ENCODE results near the gene USF1.
"Not testable (repeated sequence)": the region's sequence is repeated elsewhere in the genome, so short reads cannot be mapped to it uniquely, and the experiment has no call there.

USF1 gene

DNA sequence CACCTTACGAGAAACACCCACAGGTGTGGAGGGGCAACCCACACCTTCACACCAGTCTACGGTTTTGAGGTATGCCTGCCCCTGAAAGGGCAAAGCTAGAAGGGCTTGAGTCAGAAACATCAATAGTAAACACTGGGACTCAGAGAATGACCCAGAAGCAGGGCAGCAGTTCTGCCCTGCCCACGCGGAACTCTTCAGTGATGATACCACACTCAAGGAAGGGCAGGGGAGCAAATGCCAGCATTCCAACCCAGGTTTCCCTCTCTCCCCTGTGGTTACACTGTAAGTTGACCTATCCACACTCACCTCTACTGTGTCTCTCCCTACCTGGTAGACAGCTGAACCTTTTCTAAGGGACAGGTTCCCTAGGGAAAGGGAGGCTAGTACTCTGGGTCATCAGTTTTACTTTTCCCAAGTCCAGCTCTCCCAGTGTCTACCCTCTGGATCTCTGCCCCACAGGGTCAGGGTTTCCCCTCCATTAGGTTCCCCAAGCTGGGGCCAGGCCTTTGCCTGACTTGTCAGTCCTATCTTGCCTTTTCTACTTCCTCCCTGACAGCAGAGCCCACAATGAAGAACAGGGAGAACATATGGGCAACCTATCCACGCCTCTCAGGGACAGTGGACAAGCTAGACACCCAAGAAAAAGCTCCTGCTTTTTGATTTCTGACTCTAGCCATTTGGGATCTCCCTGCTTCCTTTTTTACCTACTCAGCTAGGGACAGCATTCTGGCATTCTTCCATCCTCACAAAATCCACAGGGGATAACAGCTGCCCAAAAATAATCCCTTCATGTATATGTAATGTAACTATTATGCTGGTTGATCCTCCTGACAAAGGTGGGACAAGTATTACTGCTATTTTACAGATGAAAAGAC lies 27.8 kb downstream of the USF1 start:
- peak overlapping the region; percentile 19 for H3K4me3 ChIP-seq (replicated peaks; ENCODE audit: low read depth, low read length)
- TF ChIP-seq, protein P1, sequence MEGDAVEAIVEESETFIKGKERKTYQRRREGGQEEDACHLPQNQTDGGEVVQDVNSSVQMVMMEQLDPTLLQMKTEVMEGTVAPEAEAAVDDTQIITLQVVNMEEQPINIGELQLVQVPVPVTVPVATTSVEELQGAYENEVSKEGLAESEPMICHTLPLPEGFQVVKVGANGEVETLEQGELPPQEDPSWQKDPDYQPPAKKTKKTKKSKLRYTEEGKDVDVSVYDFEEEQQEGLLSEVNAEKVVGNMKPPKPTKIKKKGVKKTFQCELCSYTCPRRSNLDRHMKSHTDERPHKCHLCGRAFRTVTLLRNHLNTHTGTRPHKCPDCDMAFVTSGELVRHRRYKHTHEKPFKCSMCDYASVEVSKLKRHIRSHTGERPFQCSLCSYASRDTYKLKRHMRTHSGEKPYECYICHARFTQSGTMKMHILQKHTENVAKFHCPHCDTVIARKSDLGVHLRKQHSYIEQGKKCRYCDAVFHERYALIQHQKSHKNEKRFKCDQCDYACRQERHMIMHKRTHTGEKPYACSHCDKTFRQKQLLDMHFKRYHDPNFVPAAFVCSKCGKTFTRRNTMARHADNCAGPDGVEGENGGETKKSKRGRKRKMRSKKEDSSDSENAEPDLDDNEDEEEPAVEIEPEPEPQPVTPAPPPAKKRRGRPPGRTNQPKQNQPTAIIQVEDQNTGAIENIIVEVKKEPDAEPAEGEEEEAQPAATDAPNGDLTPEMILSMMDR (IDR thresholded peaks at IDR 0.05; ENCODE audit: low read length, missing control alignments): no peak
- no peak for DNase-seq (ENCODE audit: low read depth)

DNA sequence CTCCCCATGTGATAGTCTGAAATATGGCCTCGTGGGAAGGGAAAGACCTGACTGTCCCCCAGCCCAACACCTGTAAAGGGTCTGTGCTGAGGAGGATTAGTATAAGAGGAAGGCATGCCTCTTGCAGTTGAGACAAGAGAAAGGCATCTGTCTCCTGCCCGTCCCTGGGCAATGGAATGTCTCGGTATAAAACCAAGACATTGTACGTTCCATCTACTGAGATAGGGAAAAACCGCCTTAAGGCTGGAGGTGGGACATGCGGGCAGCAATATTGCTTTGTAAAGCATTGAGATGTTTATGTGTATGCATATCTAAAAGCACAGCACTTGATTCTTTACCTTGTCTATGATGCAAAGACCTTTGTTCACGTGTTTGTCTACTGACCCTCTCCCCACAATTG lies 28.6 kb downstream of the USF1 start:
- H3K4me3 ChIP-seq (replicated peaks; ENCODE audit: low read depth, low read length): not testable (repeated sequence)

DNA sequence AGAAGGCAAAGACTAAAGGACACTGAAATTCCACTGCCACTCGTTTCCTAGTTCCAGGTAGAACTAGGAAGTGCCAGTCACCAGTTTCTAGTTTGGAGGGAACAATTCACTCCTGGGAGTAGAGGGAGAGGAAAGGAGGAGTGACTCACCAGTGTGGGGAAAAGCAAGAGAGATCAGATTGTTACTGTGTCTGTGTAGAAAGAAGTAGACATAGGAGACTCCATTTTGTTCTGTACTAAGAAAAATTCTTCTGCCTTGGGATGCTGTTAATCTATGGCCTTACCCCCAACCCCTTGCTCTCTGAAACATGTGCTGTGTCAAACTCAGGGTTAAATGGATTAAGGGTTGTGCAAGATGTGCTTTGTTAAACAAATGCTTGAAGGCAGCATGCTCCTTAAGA lies 29.1 kb downstream of the USF1 start:
- peak; percentile 46 for DNase-seq (ENCODE audit: low read depth)
- H3K4me3 ChIP-seq (replicated peaks; ENCODE audit: low read depth, low read length): not testable (repeated sequence)

More for the DNA sequence above, 28.6 kb downstream of the USF1 start:
- DNase-seq (ENCODE audit: low read depth): not testable (repeated sequence)

DNA sequence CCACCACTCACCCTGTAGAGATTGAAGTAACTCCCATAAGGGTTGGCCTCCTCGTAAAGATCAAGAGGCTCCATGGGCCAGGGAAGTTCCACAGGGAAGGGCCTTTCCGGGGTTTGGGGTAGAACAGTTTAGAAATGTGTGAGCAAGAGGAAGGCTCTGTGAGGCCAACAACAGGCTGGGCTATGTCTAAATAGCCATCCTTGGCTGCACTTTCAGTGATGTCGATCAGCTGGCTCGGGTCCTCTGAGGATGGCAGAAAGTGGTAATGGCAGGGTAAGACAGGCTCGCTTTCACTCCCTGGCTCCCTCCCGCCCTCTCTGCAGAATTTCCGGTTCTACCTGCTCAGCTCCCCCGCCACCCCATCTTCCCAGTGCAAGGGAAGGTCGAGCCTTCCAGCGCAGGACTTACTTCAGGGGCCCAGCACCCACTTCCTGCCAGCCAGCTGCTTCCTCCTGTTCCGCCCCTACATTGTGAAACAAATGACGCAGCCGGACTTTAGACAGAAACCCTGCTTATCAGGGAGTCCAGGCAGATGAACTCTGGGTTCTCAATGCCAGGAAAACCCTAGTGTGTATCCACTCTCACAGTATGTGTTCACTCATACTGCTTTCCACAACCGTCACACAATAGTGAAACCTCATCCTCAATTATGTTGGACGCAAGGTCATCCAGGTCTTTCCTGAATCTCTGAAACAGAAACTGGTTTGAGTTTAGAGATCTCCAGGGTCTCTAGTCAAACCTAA lies 32.1 kb downstream of the USF1 start:
- peak overlapping the region; percentile 31 for H3K4me3 ChIP-seq (replicated peaks; ENCODE audit: low read depth, low read length)
- DNase-seq (ENCODE audit: low read depth): peak; percentile 97
- TF ChIP-seq, protein P1 (IDR thresholded peaks at IDR 0.05; ENCODE audit: low read length, missing control alignments): no peak

DNA sequence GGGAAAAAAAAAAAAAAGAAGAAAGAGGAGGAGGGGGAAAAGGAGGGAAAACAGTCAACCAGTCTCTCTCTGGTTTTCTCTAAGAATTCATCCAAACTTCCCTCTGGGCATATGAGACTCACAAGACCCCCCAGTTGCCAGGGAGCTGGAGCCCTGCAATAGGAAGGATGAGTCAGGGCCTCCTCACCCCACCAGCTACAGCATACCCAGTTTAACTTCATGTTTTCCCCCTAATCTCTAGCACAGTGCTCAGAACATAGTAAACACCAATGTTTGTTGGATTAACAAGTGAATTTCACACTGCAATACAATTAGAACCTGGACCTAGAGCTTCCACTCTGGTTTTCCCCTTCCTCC lies 32.7 kb downstream of the USF1 start:
- DNase-seq (ENCODE audit: low read depth): peak; percentile 62
- TF ChIP-seq, protein P1 (IDR thresholded peaks at IDR 0.05; ENCODE audit: low read length, missing control alignments): no peak
- peak overlapping the region; percentile 31 for H3K4me3 ChIP-seq (replicated peaks; ENCODE audit: low read depth, low read length)

DNA sequence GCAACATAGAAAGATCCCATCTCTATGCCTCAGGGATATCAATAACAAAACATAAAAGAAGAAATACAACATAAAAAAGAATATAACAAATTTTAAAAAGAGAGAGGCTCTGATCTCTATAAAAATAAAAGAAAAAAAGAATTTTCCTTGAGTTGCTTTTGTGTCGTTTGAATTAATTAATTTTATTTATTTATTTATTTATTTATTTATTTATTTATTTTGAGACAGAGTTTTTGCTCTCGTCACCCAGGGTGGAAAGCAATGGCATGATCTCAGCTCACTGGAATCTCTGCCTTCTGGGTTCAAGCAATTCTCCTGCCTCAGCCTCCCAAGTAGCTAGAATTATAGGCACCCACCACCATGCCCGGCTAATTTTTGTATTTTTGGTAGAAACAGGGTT lies 33.4 kb downstream of the USF1 start:
- TF ChIP-seq, protein P1 (IDR thresholded peaks at IDR 0.05; ENCODE audit: low read length, missing control alignments): no peak
- no peak overlapping the region for H3K4me3 ChIP-seq (replicated peaks; ENCODE audit: low read depth, low read length)
- no peak for DNase-seq (ENCODE audit: low read depth)

DNA sequence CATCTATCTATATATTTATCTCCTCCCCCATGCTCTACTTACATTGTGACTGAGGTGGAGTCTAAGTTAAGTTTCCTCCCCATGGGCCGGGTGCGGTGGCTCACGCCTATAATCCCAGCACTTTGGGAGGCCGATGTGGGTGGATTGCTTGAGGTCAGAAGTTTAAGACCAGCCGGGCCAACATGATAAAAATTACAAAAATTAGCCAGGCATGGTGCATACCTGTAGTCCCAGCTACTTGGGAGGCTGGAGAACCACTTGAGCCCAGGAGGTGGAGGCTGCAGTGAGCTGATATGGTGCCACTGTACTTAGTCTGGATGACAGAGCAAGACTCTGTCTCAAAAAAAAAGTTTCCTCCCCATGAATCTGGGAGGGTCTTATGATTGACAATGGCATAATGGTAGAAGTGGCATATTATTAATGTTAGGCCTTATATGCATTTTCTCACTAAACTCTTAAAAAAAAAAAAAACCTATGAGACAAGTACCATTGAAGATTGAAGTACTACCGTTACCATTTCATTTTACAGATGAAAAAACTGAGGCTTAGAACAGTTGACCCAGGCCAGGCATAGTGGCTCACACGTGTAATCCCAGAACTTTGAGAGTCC lies 36.1 kb downstream of the USF1 start:
- DNase-seq (ENCODE audit: low read depth): no peak
- TF ChIP-seq, protein P1 (IDR thresholded peaks at IDR 0.05; ENCODE audit: low read length, missing control alignments): no peak
- H3K4me3 ChIP-seq (replicated peaks; ENCODE audit: low read depth, low read length): no peak overlapping the region
